ENCODE data around the gene ZSCAN21. TPM values are rescaled to one million over a fixed set of nuclear protein-coding genes. Genes with fewer than 3 reads are reported as not detected.

ZSCAN21 gene
- total and polyA plus RNA-seq, 2 of the 4 experiments (the other 2 are of a cell fraction) = 11.5 to 13.3 TPM

DNA sequence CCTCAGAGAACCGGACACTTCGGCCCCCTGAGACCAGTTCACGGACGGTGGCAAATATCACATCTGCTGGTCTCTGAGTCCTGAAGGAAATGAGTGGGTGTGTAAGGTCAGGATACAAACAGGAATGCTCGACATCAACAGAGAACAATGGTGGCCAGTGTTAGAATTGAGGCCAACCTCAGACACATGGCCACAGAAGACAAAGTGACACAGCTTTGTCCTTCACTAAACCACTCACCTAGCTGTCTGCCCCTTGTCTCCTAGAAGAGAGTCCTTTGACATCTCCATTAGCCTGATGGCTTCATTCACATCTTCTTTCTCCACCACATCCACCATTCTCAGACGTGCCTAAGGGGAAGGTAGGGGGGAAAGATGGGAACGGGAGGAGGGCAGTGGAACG is 43.5 kb downstream of the ZSCAN21 start:
- ChIA-PET POLR2A (ENCODE audit: unreplicated experiment) (no interaction called here), CTCF (no interaction called here)
- H2BK120ac ChIP-seq (ENCODE audit: low read depth, low read length) = no peak overlapping the region
- BruUV-seq (replicated peaks) = no TSS peak
- no peak overlapping the region for H3K56ac ChIP-seq (ENCODE audit: extremely low read depth, insufficient read depth, low read length)
- H3K18ac ChIP-seq (ENCODE audit: low read depth, low read length) = no peak overlapping the region
- dilution Hi-C loops (cut with HindIII; ENCODE audit: low sequenced_read_pairs, unreplicated experiment) = no loop called here
- intact Hi-C loops (cut with micrococcal nuclease) = no loop called here
- peak overlapping the region; percentile 14; the same call in 1 of the 2 replicates for H2AK5ac ChIP-seq (ENCODE audit: low read depth, low read length)
- H2AK9ac ChIP-seq (replicated peaks; ENCODE audit: low read depth, low read length, poor library complexity) = peak overlapping the region; percentile 66
- H2BK15ac ChIP-seq (ENCODE audit: low read depth, low read length) = no peak overlapping the region
- in situ Hi-C loops (cut with MboI; ENCODE audit: low sequenced_read_pairs) = no loop called here
- H3K9ac ChIP-seq (ENCODE audit: low read depth, low read length) = no peak overlapping the region
- H2BK5ac ChIP-seq (ENCODE audit: low read depth, low read length, poor library complexity, severe bottlenecking) = no peak overlapping the region
- H3K14ac ChIP-seq (replicated peaks; ENCODE audit: low read depth, low read length) = no peak overlapping the region
- no peaks in the 10 kb centered on the region for H3K9me3 ChIP-seq (ENCODE audit: control insufficient read depth, insufficient read depth, low read length)
- no peak overlapping the region for H2AFZ ChIP-seq (replicated peaks; ENCODE audit: low read length, poor library complexity)
- no peak overlapping the region for H3K4ac ChIP-seq (ENCODE audit: low read depth, low read length)
- H3K9me1 ChIP-seq (ENCODE audit: insufficient read depth, low read length) = peaks cover 9% of the 10 kb centered on the region
- no peak overlapping the region for H4K8ac ChIP-seq (ENCODE audit: low read depth in 2 of 2, low read length in 2 of 2)
- H3K27me3 ChIP-seq (ENCODE audit: control insufficient read depth, insufficient read depth, low read length) = no peaks in the 10 kb centered on the region
- peaks cover 67% of the 10 kb centered on the region for H3K36me3 ChIP-seq (ENCODE audit: control insufficient read depth, insufficient read depth, low read length)
- TF ChIP-seq FOS (IDR thresholded peaks at IDR 0.05; ENCODE audit: low read depth, low read length) (no peak), MAFK (IDR thresholded peaks at IDR 0.05; ENCODE audit: low read depth, low read length) (no peak), NFE2L2 (IDR thresholded peaks at IDR 0.05; ENCODE audit: low read depth, low read length) (no peak), RAD21 (IDR thresholded peaks at IDR 0.05; ENCODE audit: low read length) (no peak), CHD1 (IDR thresholded peaks at IDR 0.05; ENCODE audit: low read depth, low read length) (no peak), MAZ (IDR thresholded peaks at IDR 0.05; ENCODE audit: borderline replicate concordance, low read depth, low read length) (no peak), MXI1 (IDR thresholded peaks at IDR 0.05; ENCODE audit: borderline replicate concordance, low read depth, low read length) (no peak), BHLHE40 (IDR thresholded peaks at IDR 0.05; ENCODE audit: low read depth, low read length) (no peak), SMC3 (IDR thresholded peaks at IDR 0.05; ENCODE audit: low read depth, low read length) (no peak), CEBPB (IDR thresholded peaks at IDR 0.05; ENCODE audit: low read depth, low read length) (no peak)
- TF ChIP-seq, protein P1, sequence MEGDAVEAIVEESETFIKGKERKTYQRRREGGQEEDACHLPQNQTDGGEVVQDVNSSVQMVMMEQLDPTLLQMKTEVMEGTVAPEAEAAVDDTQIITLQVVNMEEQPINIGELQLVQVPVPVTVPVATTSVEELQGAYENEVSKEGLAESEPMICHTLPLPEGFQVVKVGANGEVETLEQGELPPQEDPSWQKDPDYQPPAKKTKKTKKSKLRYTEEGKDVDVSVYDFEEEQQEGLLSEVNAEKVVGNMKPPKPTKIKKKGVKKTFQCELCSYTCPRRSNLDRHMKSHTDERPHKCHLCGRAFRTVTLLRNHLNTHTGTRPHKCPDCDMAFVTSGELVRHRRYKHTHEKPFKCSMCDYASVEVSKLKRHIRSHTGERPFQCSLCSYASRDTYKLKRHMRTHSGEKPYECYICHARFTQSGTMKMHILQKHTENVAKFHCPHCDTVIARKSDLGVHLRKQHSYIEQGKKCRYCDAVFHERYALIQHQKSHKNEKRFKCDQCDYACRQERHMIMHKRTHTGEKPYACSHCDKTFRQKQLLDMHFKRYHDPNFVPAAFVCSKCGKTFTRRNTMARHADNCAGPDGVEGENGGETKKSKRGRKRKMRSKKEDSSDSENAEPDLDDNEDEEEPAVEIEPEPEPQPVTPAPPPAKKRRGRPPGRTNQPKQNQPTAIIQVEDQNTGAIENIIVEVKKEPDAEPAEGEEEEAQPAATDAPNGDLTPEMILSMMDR (conservative IDR thresholded peaks at IDR 0.05; ENCODE audit: low read depth, low read length) = no peak
- no peak overlapping the region for H4K5ac ChIP-seq (ENCODE audit: low read depth, low read length)
- 85% methylated on average over 4 of the region's 8 CpGs; no CpG with 5 or more reads in 1 of the 2 experiments for WGBS, 2 experiments (ENCODE audit: extremely low coverage in 2 of 2, insufficient read length in 1 of 2)
- peaks cover 37 to 81% of the 10 kb centered on the region in 2 experiments for H3K79me1 ChIP-seq (ENCODE audit: low read depth in 1 of 2, low read length in 2 of 2)
- peaks cover 15% of the 10 kb centered on the region for H4K20me1 ChIP-seq (ENCODE audit: insufficient read depth, low read length)
- no peak overlapping the region for H2BK20ac ChIP-seq (ENCODE audit: low read depth, low read length)
- H3K4me3 ChIP-seq (ENCODE audit: insufficient read depth, low read depth, low read length) = no peak overlapping the region
- H3K4me1 ChIP-seq (ENCODE audit: control insufficient read depth, insufficient read depth, low read length) = peaks cover 8% of the 10 kb centered on the region
- ATAC-seq (ENCODE audit: low read depth) = no peak
- H3K27ac ChIP-seq (ENCODE audit: insufficient read depth, low read length) = no peak overlapping the region
- H3K23ac ChIP-seq (ENCODE audit: low read depth, low read length) = 0 out of 2 replicates have a peak overlapping the region, but pooled peaks have one; percentile 24
- H4K91ac ChIP-seq (ENCODE audit: insufficient read depth, low read depth, low read length) = no peak overlapping the region
- no peak for DNase-seq
- H3K4me2 ChIP-seq (ENCODE audit: low read depth, low read length) = no peak overlapping the region

Measured in IMR-90 (cell line).